Measurements from ENCODE around the gene SIRPB2.

Gene SIRPB2

GRCh38 chr20:1448081-1448620 is 43.1 kb downstream of the SIRPB2 start:
- no peak for FAIRE-seq

GRCh38 chr20:1446536-1446935 is 44.7 kb downstream of the SIRPB2 start:
- no peak for DNase-seq (ENCODE audit: insufficient read length, low spot score)

More at GRCh38 chr20:1448081-1448620, 43.1 kb downstream of the SIRPB2 start:
- DNase-seq (ENCODE audit: insufficient read length, low spot score), result no peak

GRCh38 chr20:1443085-1443484 is 48.1 kb downstream of the SIRPB2 start:
- FAIRE-seq (no peak), DNase-seq (ENCODE audit: insufficient read length, low spot score) (no peak)

More at GRCh38 chr20:1446536-1446935, 44.7 kb downstream of the SIRPB2 start:
- no peak for FAIRE-seq

GRCh38 chr20:1442304-1442703 is 48.9 kb downstream of the SIRPB2 start:
- FAIRE-seq, result no peak
- no peak for DNase-seq (ENCODE audit: insufficient read length, low spot score)

- FAIRE-seq (no peak), DNase-seq (ENCODE audit: insufficient read length, low spot score) (no peak)
Measured at GRCh38 chr20:1441133-1441532, 50.1 kb downstream of the SIRPB2 start.

GRCh38 chr20:1440024-1440423 is 51.2 kb downstream of the SIRPB2 start:
- DNase-seq (ENCODE audit: insufficient read length, low spot score), result no peak
- FAIRE-seq, result no peak

- DNase-seq (ENCODE audit: insufficient read length, low spot score), result no peak
- no peak for FAIRE-seq
Measured at GRCh38 chr20:1438361-1438760, 52.9 kb downstream of the SIRPB2 start.

GRCh38 chr20:1437235-1437904 is 53.9 kb downstream of the SIRPB2 start:
- DNase-seq (ENCODE audit: insufficient read length, low spot score), result peak; percentile 58
- FAIRE-seq, result peak; percentile 93

- no peak for DNase-seq (ENCODE audit: insufficient read length, low spot score)
- FAIRE-seq, result no peak
Measured at GRCh38 chr20:1436263-1436662, 55.0 kb downstream of the SIRPB2 start.

GRCh38 chr20:1435337-1435699 is 55.9 kb downstream of the SIRPB2 start:
- no peak for FAIRE-seq

GRCh38 chr20:1434571-1435336 is 56.5 kb downstream of the SIRPB2 start:
- DNase-seq (ENCODE audit: insufficient read length, low spot score) (peak; percentile 28), FAIRE-seq (peak; percentile 99)

More at GRCh38 chr20:1435337-1435699, 55.9 kb downstream of the SIRPB2 start:
- no peak for DNase-seq (ENCODE audit: insufficient read length, low spot score)

GRCh38 chr20:1431158-1431557 is 60.1 kb downstream of the SIRPB2 start:
- peak; percentile 14 for FAIRE-seq
- DNase-seq (ENCODE audit: insufficient read length, low spot score), result no peak

- FAIRE-seq (no peak), DNase-seq (ENCODE audit: insufficient read length, low spot score) (no peak)
Measured at GRCh38 chr20:1430004-1430451, 61.2 kb downstream of the SIRPB2 start.

- FAIRE-seq (no peak), DNase-seq (ENCODE audit: insufficient read length, low spot score) (no peak)
Measured at GRCh38 chr20:1429143-1429728, 62.0 kb downstream of the SIRPB2 start.

- no peak for FAIRE-seq
- no peak for DNase-seq (ENCODE audit: insufficient read length, low spot score)
Measured at GRCh38 chr20:1427457-1428054, 63.7 kb downstream of the SIRPB2 start.

GRCh38 chr20:1426231-1426849 is 64.9 kb downstream of the SIRPB2 start:
- FAIRE-seq (no peak), DNase-seq (ENCODE audit: insufficient read length, low spot score) (no peak)
